HG03095 (cell line): ENCODE measurements around the gene SPRR4.

Source experiments
- ATAC-seq: cut with Tn5 transposase; IDR thresholded peaks from one replicate; pipeline ENCODE4 v1.9.1; 2021; ENCODE audit warnings: moderate library complexity; ENCODE audit not compliant: unreplicated experiment

SPRR4 gene

DNA sequence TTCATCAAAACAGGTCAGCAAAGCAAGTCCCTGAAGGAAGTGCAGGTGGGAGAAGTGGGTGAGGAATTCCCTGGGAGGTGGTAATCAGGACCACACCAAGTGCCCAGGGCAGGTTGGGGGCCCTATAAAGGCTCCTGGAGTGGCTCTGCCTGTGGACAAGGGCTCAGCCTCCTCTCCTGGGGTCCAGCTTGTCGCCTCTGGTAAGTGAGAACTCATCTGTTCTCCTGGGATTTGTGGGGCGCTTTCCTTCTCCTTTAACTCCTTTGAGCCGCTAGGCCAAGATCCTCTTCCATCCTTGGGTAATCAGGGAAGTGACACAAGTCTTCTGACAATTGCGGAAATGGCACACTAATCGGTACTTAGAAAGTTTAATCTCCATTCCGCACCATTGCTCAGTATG lies at the start of gene SPRR4:
SPRR4 (plus strand) TSS at position 154 of the 400 bp plus-strand sequence. CDS start 1,243 bp downstream, outside the sequence.
- no peak for ATAC-seq

DNA sequence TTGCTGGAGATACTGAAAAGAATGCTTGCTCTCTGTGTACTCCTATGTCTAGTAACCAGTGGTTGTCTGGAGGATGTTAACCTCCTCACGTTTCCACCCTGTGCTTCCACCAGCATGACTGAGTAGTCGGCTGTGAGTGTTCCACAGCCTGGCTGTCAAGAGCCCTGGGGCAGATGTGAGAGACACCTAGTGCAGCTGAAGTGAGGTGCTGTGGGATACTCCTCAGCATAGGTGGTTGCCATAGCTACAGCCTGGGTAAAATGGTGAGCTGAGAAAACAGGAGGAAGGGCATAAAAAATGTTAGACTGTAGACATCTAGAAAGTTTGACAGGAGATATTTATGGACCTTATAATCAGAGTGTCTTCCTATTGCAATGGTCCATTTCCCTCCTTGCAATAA lies 46.3 kb upstream of the SPRR4 start:
- no peak for ATAC-seq

GRCh38 chr1:152926091-152926490 lies 44.4 kb upstream of the SPRR4 start:
- ATAC-seq: no peak

DNA sequence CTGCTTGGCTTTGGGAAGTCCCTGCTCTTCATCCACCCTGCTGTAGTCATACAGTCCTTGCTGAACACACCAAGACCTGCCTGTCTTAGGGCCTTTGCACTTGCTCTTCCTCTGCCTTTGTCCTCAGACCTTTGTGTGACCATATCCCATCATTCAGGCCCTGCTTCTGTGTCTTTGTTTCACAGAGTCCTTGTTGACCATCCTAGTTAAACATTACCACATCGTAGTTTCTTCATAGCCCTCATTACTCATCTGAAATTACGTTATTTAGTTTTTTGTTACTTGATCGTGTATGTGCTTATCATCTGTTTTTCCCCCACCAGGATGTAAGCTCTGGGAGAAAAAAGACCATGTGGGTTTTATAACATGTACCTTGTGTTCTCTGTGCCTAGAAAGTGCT lies 41.8 kb upstream of the SPRR4 start:
- ATAC-seq: no peak

DNA sequence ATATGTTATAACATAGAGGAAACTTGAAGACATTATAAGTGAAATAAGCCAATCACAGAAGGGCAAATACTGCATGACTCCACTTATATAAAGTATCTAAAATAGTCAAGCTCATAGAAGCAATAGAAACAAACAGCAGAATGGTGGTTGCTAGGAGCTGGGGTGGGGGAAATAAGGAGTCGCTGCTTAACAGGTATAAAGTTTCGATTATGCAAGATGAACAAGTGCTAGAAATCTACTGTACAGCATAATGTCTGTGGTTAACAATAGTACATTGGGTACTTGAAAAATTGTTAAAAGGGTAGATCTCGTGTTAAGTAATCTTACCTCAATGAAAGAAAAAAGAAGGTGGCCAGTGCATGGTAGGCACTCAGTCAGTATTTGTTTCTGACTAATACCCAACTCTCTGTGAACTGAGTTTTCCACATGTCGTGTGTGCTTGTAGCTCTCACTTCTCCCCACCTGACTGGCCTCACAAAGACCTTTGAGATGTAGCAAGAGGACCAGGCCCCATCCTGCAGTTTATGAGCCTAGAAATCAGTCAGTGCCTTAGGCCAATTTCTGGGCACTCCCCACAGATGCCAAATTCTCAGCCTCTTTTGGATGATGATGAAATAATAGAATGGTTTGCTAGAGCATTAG lies 38.2 kb upstream of the SPRR4 start:
- no peak for ATAC-seq

- ATAC-seq: no peak
Measured at GRCh38 chr1:152933196-152933595, 37.3 kb upstream of the SPRR4 start.

DNA sequence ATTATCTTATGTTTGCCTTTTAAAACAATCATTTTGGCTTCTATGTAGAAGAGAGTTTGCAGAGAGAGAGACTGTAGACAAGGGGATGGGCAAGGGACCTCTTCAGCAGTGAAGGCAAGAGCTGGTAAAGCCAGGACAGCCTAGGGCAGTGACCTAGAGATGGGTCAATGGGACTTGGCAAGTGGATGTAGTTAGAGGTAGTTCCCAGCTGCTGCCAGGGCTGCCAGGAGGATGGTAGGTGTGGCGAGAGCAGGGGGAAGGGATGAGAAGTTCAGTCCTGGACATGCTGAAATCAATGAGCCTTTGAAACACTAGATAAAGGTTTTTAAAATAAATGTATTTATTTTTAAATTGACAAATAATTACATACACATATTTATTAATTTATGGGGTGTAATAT lies 29.8 kb upstream of the SPRR4 start:
- ATAC-seq: no peak

- ATAC-seq: no peak
Measured at GRCh38 chr1:152941037-152941711, 29.3 kb upstream of the SPRR4 start.

GRCh38 chr1:152942161-152942560 lies 28.3 kb upstream of the SPRR4 start:
- no peak for ATAC-seq

DNA sequence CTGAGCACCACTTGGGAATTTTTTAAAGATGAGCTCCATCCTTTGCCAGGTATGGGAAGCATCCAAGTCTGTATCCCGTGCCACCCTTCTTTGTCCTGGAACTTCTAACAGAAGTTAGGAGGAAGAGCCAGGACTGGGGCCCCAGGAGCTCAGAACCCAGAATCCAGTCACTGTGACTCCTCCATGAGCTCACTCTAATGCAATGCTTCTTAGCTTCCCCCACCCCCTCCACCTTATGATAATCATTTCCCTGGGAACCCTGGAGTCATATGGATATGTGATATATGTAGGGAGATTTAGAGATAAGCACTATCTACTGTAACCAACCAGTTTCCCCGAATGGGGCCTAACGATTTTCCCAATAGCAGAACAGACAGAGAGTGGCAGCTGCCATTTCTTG lies 24.2 kb upstream of the SPRR4 start:
- no peak for ATAC-seq

GRCh38 chr1:152946651-152947256 lies 23.7 kb upstream of the SPRR4 start, which contains the start of gene SPRR5:
Gene SPRR5 (plus strand): TSS chr1:152947206. CDS start chr1:152948555, 1,349 bp downstream.
- no peak for ATAC-seq

DNA sequence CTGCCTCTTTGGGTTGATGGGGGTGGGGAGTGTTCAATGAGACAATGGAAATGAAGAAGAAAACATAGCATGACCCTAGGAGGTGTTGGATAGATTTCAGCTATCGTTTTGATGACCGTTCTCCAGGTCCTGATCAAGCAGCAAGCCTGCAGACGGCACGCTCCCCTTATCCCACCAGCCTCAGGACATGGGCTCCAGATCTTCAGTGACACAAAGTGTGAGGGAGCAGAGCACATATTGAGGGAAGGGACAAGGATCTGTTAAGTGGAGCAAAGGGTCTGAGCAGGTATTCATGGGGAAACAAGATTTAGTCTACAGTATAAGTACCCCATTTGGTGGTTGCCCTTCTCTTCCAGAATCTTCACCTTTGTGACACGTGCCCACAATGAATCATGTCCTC lies 18.7 kb upstream of the SPRR4 start:
- ATAC-seq: no peak

GRCh38 chr1:152953761-152954160 lies 16.7 kb upstream of the SPRR4 start:
- no peak for ATAC-seq

- no peak for ATAC-seq
Measured at GRCh38 chr1:152954436-152954835, 16.0 kb upstream of the SPRR4 start.

- ATAC-seq: no peak
Measured at GRCh38 chr1:152957561-152957960, 12.9 kb upstream of the SPRR4 start.

- no peak for ATAC-seq
Measured at GRCh38 chr1:152959273-152959672, 11.2 kb upstream of the SPRR4 start.

DNA sequence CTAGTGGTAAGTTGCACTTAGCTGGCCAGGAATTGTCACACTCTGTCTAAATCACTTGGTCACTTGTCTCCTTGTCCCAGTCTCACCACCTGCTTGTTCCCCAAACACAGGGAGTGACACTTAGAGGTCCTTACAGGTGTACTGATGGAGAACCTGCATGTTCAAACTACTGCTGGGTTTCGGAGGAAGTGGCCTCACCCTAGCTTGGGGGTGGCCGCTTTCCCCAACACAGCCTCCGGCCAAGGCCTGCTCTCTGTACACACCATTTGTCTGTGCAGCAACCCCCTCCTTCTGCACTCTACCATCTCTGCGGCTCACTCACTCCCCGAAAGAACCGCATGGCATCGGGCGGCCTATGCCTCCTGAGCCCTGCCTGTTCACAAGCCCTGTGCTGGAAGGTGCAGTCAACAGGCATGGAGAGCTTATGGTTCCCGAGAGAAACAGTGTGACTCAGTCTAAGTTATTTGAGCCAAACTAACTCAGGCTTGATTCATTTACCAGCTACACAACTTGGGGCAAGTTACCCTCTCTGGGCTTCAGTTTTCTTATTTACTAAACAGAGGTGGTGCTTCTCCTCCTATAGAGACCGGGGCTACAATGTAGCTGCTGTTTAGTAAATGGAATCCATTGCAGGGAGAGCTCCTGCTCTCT lies 10.5 kb upstream of the SPRR4 start:
- ATAC-seq: no peak

- ATAC-seq: no peak
Measured at GRCh38 chr1:152960452-152961044, 9.9 kb upstream of the SPRR4 start.

DNA sequence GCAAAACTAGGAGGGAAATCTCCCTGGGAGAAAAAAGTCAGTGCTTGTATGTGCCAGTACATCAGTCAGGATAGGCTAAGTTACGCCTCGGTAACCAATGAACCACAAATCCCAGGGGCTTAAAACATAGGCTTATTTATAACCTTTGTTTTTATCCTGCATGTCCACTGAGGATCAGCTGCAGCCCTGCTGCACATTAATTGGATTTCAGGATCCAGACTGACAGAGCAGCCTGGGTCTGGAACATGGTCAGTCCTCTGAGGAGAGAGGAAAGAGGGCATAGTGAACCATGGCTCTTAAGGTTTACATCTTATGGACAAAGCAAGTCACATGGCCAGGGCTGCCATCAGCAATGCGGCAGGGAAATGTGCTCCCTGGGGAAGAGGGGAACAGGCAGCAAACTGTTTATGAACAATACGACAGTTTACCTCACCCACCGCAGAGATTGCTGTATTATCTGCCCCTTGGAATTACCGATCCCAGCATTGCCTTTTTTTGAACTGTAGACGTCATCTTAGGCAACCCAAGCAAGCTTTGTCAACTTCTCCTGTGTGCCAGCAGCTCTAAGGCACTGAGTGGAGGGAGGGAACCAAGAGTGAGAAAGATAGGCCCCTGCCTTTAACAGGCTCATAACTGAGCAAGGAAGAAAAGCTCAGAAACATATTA lies 9.1 kb upstream of the SPRR4 start:
- ATAC-seq: no peak

DNA sequence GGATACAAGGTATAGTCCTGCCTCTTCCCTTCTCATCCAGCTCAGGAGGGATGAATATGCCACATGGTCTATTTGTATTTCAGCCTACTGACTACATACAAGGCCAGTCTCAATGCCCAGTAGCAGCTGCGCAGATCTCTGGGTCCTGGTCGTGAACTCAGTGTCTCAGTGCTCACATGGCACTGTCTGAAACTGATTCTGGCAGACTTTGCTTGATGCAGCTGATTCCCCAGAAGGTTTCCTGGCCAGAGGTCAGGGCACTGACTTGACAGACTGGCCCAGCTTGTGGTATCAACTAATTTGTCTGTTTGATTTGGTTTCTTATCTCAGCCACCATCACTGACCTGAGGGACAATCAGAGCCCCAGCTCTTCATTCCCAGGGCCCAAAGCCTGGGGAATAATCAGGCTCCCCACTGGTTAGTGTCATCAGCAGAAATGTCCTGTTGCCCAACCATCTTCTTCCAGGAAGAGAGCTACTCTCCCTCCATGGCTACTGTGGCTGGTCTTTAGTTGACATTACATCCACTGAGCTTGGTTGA lies 7.5 kb upstream of the SPRR4 start:
- ATAC-seq: no peak

GRCh38 chr1:152964536-152964935 lies 5.9 kb upstream of the SPRR4 start:
- no peak for ATAC-seq
